Measurements from ENCODE around the gene RBM18. TPM values are rescaled to one million over a fixed set of nuclear protein-coding genes. Genes with fewer than 3 reads are reported as not detected.

Gene RBM18
- total RNA-seq, 1 donor from 2014 or later, result 12.9 TPM

- no peak overlapping the region for H3K9ac ChIP-seq
- H3K36me3 Mint-ChIP-seq, result peaks cover 6% of the 10 kb centered on the region
- no peak overlapping the region for H3K27ac ChIP-seq
- H3K27ac Mint-ChIP-seq, result no peak overlapping the region
- no peak overlapping the region for H2AFZ ChIP-seq (replicated peaks)
- no peaks in the 10 kb centered on the region for H3K4me1 Mint-ChIP-seq
- H3K4me1 ChIP-seq, result no peaks in the 10 kb centered on the region
- no peak for DNase-seq (ENCODE audit: low spot score)
- no peak overlapping the region for H3K4me2 ChIP-seq
- TF ChIP-seq EZH2phosphoT487 (IDR thresholded peaks at IDR 0.05) (no peak), EZH2 (IDR thresholded peaks at IDR 0.05) (no peak), CTCF (IDR thresholded peaks at IDR 0.05) (no peak)
- H3F3A ChIP-seq (ENCODE audit: low read depth), result no peaks in the 10 kb centered on the region
- H3K79me2 ChIP-seq (ENCODE audit: low read depth), result no peaks in the 10 kb centered on the region
- H3K9me3 Mint-ChIP-seq, result no peaks in the 10 kb centered on the region
- no peaks in the 10 kb centered on the region for H3K27me3 ChIP-seq
- no peak overlapping the region for H3K4me3 ChIP-seq
- peaks cover 8% of the 10 kb centered on the region for H4K20me1 ChIP-seq (ENCODE audit: low read depth)
- H3K4me3 Mint-ChIP-seq, result no peak overlapping the region
- H3K36me3 ChIP-seq, result no peaks in the 10 kb centered on the region
- no peaks in the 10 kb centered on the region for H3K9me3 ChIP-seq (ENCODE audit: low read depth)
- H3K27me3 Mint-ChIP-seq (ENCODE audit: insufficient read depth, low read depth), result peaks cover under 1% of the 10 kb centered on the region
Observed at GRCh38 chr9:122256206-122256605, 8.4 kb downstream of the RBM18 start.

GRCh38 chr9:122254761-122255160, 9.9 kb downstream of the RBM18 start:
- H3K27ac ChIP-seq, result no peak overlapping the region
- no peaks in the 10 kb centered on the region for H3K9me3 Mint-ChIP-seq

GRCh38 chr9:122252796-122253195, 11.8 kb downstream of the RBM18 start:
- H2AFZ ChIP-seq (replicated peaks), result no peak overlapping the region
- Mint-ChIP-seq H3K9me3 (no peaks in the 10 kb centered on the region), H3K27ac (no peak overlapping the region), H3K4me3 (no peak overlapping the region), H3K27me3 (ENCODE audit: insufficient read depth, low read depth) (no peaks in the 10 kb centered on the region), H3K36me3 (peaks cover 5% of the 10 kb centered on the region), H3K4me1 (no peaks in the 10 kb centered on the region)
- peaks cover 5% of the 10 kb centered on the region for H3K36me3 ChIP-seq
- no peak for DNase-seq (ENCODE audit: low spot score)
- no peaks in the 10 kb centered on the region for H3K27me3 ChIP-seq
- peaks cover 8% of the 10 kb centered on the region for H4K20me1 ChIP-seq (ENCODE audit: low read depth)
- no peaks in the 10 kb centered on the region for H3K4me1 ChIP-seq
- H3K79me2 ChIP-seq (ENCODE audit: low read depth), result no peaks in the 10 kb centered on the region
- H3F3A ChIP-seq (ENCODE audit: low read depth), result no peaks in the 10 kb centered on the region
- no peak overlapping the region for H3K4me3 ChIP-seq
- H3K4me2 ChIP-seq, result no peak overlapping the region
- H3K9me3 ChIP-seq (ENCODE audit: low read depth), result no peaks in the 10 kb centered on the region
- no peak for TF ChIP-seq CTCF (IDR thresholded peaks at IDR 0.05)
- no peak for TF ChIP-seq EZH2phosphoT487 (IDR thresholded peaks at IDR 0.05)
- H3K9ac ChIP-seq, result no peak overlapping the region
- H3K27ac ChIP-seq, result no peak overlapping the region

More at GRCh38 chr9:122254761-122255160, 9.9 kb downstream of the RBM18 start:
- H2AFZ ChIP-seq (replicated peaks), result no peak overlapping the region
- H3K36me3 Mint-ChIP-seq, result peaks cover 5% of the 10 kb centered on the region
- no peak overlapping the region for H3K4me3 Mint-ChIP-seq
- no peak for DNase-seq (ENCODE audit: low spot score)
- no peak overlapping the region for H3K27ac Mint-ChIP-seq
- peak overlapping the region; percentile 28 for H3K9ac ChIP-seq
- no peaks in the 10 kb centered on the region for H3K4me1 Mint-ChIP-seq
- H3K79me2 ChIP-seq (ENCODE audit: low read depth), result no peaks in the 10 kb centered on the region
- H3K9me3 ChIP-seq (ENCODE audit: low read depth), result no peaks in the 10 kb centered on the region
- no peaks in the 10 kb centered on the region for H3F3A ChIP-seq (ENCODE audit: low read depth)
- H3K36me3 ChIP-seq, result peaks cover 5% of the 10 kb centered on the region
- H3K27me3 ChIP-seq, result no peaks in the 10 kb centered on the region
- H4K20me1 ChIP-seq (ENCODE audit: low read depth), result peaks cover 8% of the 10 kb centered on the region
- H3K4me2 ChIP-seq, result no peak overlapping the region
- H3K27me3 Mint-ChIP-seq (ENCODE audit: insufficient read depth, low read depth), result no peaks in the 10 kb centered on the region
- no peak for TF ChIP-seq CTCF (IDR thresholded peaks at IDR 0.05)
- TF ChIP-seq EZH2phosphoT487 (IDR thresholded peaks at IDR 0.05), result no peak
- no peak for TF ChIP-seq EZH2 (IDR thresholded peaks at IDR 0.05)
- H3K4me1 ChIP-seq, result no peaks in the 10 kb centered on the region
- H3K4me3 ChIP-seq, result no peak overlapping the region
